Cortex of kidney (tissue), 1 donor: ENCODE measurements around the gene FGF14.
"Not testable (repeated sequence)": the region's sequence is repeated elsewhere in the genome, so short reads cannot be mapped to it uniquely, and the experiment has no call there.

Experiments
- DNase-seq: peaks from one replicate; lab custom pipeline; 2025; lab: John Stamatoyannopoulos, UW

Gene FGF14

GRCh38 chr13:102195566-102196462, 206.0 kb downstream of the FGF14 start:
- DNase-seq: no peak

GRCh38 chr13:102192858-102193257, 209.0 kb downstream of the FGF14 start:
- no peak for DNase-seq

DNA sequence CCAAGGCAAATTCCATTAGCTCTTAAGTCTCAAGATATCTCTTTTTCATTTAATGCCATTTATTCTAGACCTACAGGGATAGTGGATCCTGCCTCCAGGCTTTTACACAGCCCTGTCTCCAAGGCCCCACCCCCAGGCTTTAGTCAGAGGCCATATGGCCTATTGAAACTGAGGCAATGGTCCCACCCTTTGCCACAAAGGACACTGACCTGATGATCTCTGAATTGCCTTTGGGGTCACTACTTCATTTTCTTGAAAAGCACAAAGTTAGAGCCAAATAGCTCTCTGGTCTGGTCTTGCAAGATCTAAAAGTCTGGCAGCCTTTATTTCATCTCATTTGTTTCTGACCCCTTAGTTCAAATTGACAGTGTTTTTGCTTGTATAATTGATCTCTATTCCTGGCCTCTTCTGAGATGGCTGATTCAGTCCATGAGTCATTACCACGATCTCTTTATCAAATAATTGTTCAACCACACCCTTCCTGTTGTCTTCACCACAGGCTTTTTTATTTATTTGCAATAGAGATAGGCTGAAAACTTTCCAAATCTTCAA, 209.8 kb downstream of the FGF14 start:
- DNase-seq: no peak

DNA sequence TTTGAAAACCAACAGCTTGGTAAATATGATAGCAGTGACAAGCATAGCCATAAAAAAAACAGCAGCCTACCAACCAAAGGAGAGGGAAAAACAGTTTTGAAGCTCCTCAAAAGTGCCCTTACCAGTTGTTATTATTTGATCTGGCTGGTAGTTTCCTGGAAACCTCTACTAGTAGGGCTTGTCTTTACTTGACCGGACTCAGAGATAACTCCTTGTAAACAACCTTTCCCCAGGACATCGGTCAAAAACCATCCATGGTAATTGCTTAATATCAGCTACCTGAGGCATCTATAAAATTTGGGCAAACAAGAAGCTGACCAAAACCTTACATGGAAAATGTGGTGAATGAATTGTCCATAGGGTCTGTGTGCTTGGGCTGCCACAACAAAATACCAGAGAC, 210.9 kb downstream of the FGF14 start:
- DNase-seq: no peak

DNA sequence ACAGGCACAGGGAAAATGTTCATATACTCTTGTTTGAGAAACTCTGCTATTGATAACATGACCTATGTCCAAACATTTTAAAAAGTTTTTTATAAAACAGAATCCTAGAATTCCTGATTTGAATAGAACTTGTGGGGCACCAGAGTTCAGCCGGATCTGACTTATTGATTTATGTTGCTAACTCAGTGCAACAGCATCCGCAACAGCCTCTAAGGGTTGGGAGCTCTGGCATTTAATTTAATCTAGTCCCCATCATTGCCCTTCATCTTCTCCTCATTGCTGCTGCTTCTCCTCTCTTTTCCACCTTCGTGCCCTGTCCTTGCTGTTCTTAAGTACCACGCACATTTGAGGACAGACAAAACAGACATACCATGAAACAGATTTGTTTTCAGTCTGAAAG, 214.5 kb downstream of the FGF14 start:
- no peak for DNase-seq

DNA sequence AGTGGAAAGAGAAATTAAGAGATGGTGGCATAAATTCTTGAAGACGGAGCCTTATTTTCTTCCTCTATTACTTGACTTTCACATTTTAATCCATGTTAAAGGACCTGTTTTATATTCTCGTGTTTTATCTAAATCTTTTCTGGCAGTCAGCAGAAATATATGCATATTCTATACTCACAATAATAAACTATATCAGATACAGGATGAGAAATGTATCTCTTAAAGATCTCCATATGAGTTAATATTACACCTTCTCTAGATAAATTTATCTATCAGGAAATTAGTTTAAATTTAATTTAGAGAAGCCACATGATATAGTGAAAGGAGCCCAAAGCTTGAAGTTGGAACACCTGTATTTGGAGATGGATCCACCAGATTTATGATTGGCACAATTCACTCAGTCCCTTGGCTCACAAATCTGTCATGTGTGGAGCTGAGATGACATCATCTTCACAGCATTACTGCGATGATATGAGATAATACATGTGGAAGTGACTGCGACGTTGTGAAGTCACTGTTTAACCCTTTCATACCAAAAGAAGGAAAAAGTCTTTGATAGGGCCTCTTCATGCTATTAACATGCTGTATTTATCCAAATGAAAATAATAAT, 216.4 kb downstream of the FGF14 start:
- DNase-seq: no peak

DNA sequence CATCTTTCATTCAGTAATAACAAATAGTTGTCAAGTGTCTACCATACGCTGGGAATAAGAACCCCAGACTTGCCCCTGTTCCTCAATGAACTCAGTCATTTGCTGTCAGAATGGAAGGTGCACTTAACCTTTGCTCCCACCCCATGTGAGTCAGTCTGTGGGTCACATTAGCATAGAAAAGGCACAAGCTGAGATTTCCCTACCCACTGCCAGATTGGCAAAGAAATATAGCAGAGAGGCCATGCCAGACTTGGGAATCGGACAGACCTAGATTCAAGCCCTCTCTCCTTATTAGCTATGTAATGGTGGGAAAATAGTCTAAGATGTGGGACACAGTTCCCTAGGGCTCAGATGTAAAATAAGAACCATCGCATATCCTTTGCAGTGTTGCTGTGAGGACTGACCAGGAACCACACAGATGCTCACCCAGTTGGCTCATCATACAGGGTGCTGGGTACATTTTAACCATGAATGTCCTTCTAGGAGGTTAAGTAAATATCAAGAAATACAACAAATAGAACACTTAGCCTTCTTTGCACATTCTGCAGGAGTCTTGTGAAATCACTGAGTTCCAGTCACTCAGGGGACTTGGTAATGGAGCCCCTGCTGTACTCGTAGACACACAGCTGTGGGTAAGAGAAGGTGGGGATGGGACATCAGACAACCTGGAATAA, 218.2 kb downstream of the FGF14 start:
- DNase-seq: no peak

GRCh38 chr13:102182170-102182569, 219.7 kb downstream of the FGF14 start:
- DNase-seq: no peak

- no peak for DNase-seq
These were observed 224.4 kb downstream of the FGF14 start for GRCh38 chr13:102177431-102177830.

DNA sequence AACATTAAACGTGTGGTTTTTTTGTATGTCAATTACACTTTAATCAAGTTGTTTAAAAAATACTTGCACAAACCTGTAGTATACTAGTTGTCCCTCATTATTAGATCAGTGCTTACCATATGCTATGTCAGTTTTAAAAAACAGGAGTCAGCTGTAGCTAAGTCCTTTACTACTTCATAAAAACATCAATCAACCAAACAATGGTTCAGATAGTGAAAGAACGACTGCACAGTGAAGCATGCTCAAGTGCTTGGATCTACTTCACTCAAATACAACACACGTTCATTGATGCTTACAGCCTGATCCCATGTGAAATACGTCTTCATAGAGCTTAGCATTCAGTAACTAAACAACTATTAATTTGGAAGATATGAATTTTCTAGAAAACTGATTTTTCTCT, 225.0 kb downstream of the FGF14 start:
- no peak for DNase-seq

- DNase-seq: no peak
These were observed 229.4 kb downstream of the FGF14 start for GRCh38 chr13:102172406-102172805.

GRCh38 chr13:102170305-102170704, 231.5 kb downstream of the FGF14 start:
- no peak for DNase-seq

- no peak for DNase-seq
These were observed 232.3 kb downstream of the FGF14 start for GRCh38 chr13:102169471-102170015.

- no peak for DNase-seq
These were observed 249.1 kb downstream of the FGF14 start for GRCh38 chr13:102152790-102153189.

- no peak for DNase-seq
These were observed 254.5 kb downstream of the FGF14 start for GRCh38 chr13:102147353-102147752.

DNA sequence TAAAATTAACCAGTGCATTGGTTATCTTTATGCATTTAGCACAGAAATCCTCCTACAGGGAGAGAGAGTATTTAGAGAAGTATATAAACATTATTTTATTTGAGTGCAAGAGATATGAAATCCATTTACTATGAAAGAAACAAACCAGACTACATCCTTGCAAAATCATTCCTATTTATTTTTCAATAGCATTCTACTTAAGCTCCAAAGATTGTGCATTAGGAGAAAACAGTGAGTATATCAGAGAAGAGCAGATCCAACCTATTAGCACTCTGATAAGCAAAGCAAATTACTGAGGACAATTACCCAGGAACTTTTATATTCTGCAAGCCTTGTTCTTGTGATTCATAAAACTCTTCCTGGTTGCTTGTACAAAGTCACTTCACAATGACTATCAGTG, 256.1 kb downstream of the FGF14 start:
- no peak for DNase-seq

DNA sequence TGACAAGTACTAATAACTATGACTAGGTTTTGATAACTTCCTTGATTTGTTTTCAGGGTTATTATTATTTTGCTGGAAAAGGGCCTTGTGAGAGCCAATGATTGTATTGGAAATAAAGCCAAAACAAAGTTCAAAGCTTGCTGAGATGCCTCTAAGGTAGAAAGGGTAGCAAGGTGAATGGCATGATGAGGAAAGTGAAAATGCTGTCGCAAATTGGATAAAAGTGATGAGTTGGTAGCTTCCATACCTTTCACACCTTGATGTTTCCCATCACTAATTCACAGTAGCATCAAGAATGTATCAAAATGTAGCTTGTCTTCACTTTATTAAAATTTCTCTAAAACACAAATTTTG, 259.4 kb downstream of the FGF14 start:
- no peak for DNase-seq

GRCh38 chr13:102141625-102142472, 260.0 kb downstream of the FGF14 start:
- DNase-seq: no peak

DNA sequence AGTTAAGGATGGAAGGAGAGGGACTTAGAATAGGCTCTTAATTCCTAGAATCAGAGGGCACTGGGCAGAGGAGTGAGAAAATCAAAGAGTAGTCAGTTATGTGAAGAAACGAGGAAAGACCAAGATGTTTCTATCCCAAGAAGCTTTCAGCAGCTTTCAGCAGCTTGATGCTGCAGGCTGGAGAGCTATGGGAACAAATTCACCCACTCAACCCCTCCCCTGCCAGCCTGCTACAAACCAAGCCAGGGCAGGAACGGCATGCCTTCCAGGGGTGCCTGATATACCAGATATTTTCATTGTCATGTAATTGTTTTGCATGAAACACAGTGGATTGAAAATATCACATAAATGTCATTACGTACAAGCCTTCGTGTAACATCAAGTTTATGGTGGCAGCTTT, 262.2 kb downstream of the FGF14 start:
- no peak for DNase-seq

DNA sequence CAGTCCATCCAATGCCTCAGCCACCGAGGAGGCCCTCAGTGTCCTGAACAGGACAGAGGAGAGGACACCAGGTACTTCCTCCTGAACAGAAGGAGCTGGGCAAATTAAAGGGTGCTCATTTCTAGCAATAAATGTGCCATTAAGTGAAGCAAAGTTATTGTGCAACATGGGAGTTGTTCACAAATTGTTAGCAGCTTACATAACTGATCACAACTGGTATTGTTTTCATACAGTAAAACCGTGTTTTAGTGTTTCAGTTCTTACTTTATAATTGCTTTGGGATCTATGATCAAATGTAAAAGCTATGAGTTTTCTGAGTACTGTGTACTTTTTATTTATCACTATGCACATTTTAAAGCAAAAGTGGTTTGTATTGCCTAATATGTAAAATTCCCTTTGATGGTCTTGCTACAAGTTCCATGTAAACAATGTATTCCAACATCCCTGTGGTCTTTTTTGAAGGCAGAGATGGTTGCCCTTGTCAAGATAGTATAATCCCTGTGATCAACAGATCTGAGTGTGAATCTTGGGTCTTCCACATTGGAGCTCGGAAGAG, 263.1 kb downstream of the FGF14 start:
- DNase-seq: no peak

- not testable (repeated sequence) for DNase-seq
These were observed 263.9 kb downstream of the FGF14 start for GRCh38 chr13:102137904-102138303.
